ENCODE data around the gene ERGIC3.

Gene ERGIC3

GRCh38 chr20:35558451-35558850 lies 16.6 kb downstream of the ERGIC3 start:
- H3K27me3 ChIP-seq (ENCODE audit: insufficient read depth, low read length): no peaks in the 10 kb centered on the region
- no peaks in the 10 kb centered on the region for H3K4me1 ChIP-seq (ENCODE audit: insufficient read depth, low read length)
- H3K4me3 ChIP-seq (ENCODE audit: low read length): no peak overlapping the region
- no peaks in the 10 kb centered on the region for H3K9me3 ChIP-seq (ENCODE audit: low read length)
- no peak overlapping the region for H2AFZ ChIP-seq (ENCODE audit: low read depth, low read length)
- H3K36me3 ChIP-seq (ENCODE audit: insufficient read depth, low read length): peaks cover 49% of the 10 kb centered on the region

GRCh38 chr20:35559042-35559693 lies 17.3 kb downstream of the ERGIC3 start:
- Histone ChIP-seq H3K36me3 (ENCODE audit: insufficient read depth, low read length) (peaks cover 45% of the 10 kb centered on the region), H2AFZ (ENCODE audit: low read depth, low read length) (no peak overlapping the region)

GRCh38 chr20:35560105-35560511 lies 18.2 kb downstream of the ERGIC3 start:
- H3K9me3 ChIP-seq (ENCODE audit: low read length): no peaks in the 10 kb centered on the region
- no peaks in the 10 kb centered on the region for H3K4me1 ChIP-seq (ENCODE audit: insufficient read depth, low read length)
- no peak overlapping the region for H3K4me3 ChIP-seq (ENCODE audit: low read length)
- no peak overlapping the region for H2AFZ ChIP-seq (ENCODE audit: low read depth, low read length)
- H3K36me3 ChIP-seq (ENCODE audit: insufficient read depth, low read length): peaks cover 36% of the 10 kb centered on the region
- no peaks in the 10 kb centered on the region for H3K27me3 ChIP-seq (ENCODE audit: insufficient read depth, low read length)

More at GRCh38 chr20:35559042-35559693, 17.3 kb downstream of the ERGIC3 start:
- no peaks in the 10 kb centered on the region for H3K9me3 ChIP-seq (ENCODE audit: low read length)
- no peaks in the 10 kb centered on the region for H3K27me3 ChIP-seq (ENCODE audit: insufficient read depth, low read length)
- H3K4me1 ChIP-seq (ENCODE audit: insufficient read depth, low read length): no peaks in the 10 kb centered on the region
- no peak overlapping the region for H3K4me3 ChIP-seq (ENCODE audit: low read length)

- Histone ChIP-seq H3K9me3 (ENCODE audit: low read length) (no peaks in the 10 kb centered on the region), H3K36me3 (ENCODE audit: insufficient read depth, low read length) (peaks cover 32% of the 10 kb centered on the region), H3K27me3 (ENCODE audit: insufficient read depth, low read length) (no peaks in the 10 kb centered on the region)
Measured at GRCh38 chr20:35560541-35560940, 18.7 kb downstream of the ERGIC3 start.

GRCh38 chr20:35561268-35561667 lies 19.4 kb downstream of the ERGIC3 start:
- Histone ChIP-seq H3K4me1 (ENCODE audit: insufficient read depth, low read length) (no peaks in the 10 kb centered on the region), H2AFZ (ENCODE audit: low read depth, low read length) (no peak overlapping the region), H3K4me3 (ENCODE audit: low read length) (no peak overlapping the region), H3K27me3 (ENCODE audit: insufficient read depth, low read length) (no peaks in the 10 kb centered on the region), H3K36me3 (ENCODE audit: insufficient read depth, low read length) (peaks cover 24% of the 10 kb centered on the region), H3K9me3 (ENCODE audit: low read length) (no peaks in the 10 kb centered on the region)

More at GRCh38 chr20:35560541-35560940, 18.7 kb downstream of the ERGIC3 start:
- H2AFZ ChIP-seq (ENCODE audit: low read depth, low read length): no peak overlapping the region
- no peak overlapping the region for H3K4me3 ChIP-seq (ENCODE audit: low read length)
- no peaks in the 10 kb centered on the region for H3K4me1 ChIP-seq (ENCODE audit: insufficient read depth, low read length)

- H3K9me3 ChIP-seq (ENCODE audit: low read length): no peaks in the 10 kb centered on the region
- H2AFZ ChIP-seq (ENCODE audit: low read depth, low read length): no peak overlapping the region
- H3K4me3 ChIP-seq (ENCODE audit: low read length): no peak overlapping the region
- peaks cover 20% of the 10 kb centered on the region for H3K36me3 ChIP-seq (ENCODE audit: insufficient read depth, low read length)
- H3K27me3 ChIP-seq (ENCODE audit: insufficient read depth, low read length): no peaks in the 10 kb centered on the region
- no peaks in the 10 kb centered on the region for H3K4me1 ChIP-seq (ENCODE audit: insufficient read depth, low read length)
Measured at GRCh38 chr20:35561671-35562070, 19.8 kb downstream of the ERGIC3 start.

- H3K9me3 ChIP-seq (ENCODE audit: low read length): no peaks in the 10 kb centered on the region
- no peaks in the 10 kb centered on the region for H3K27me3 ChIP-seq (ENCODE audit: insufficient read depth, low read length)
- peaks cover 11% of the 10 kb centered on the region for H3K36me3 ChIP-seq (ENCODE audit: insufficient read depth, low read length)
- no peak overlapping the region for H3K4me3 ChIP-seq (ENCODE audit: low read length)
- H2AFZ ChIP-seq (ENCODE audit: low read depth, low read length): no peak overlapping the region
- H3K4me1 ChIP-seq (ENCODE audit: insufficient read depth, low read length): no peaks in the 10 kb centered on the region
Measured at GRCh38 chr20:35562541-35563110, 20.7 kb downstream of the ERGIC3 start.

GRCh38 chr20:35563834-35564233 lies 22.0 kb downstream of the ERGIC3 start:
- Histone ChIP-seq H3K4me1 (ENCODE audit: insufficient read depth, low read length) (no peaks in the 10 kb centered on the region), H3K9me3 (ENCODE audit: low read length) (no peaks in the 10 kb centered on the region), H3K4me3 (ENCODE audit: low read length) (no peak overlapping the region), H2AFZ (ENCODE audit: low read depth, low read length) (no peak overlapping the region), H3K36me3 (ENCODE audit: insufficient read depth, low read length) (no peaks in the 10 kb centered on the region), H3K27me3 (ENCODE audit: insufficient read depth, low read length) (no peaks in the 10 kb centered on the region)

- Histone ChIP-seq H3K9me3 (ENCODE audit: low read length) (no peaks in the 10 kb centered on the region), H3K27me3 (ENCODE audit: insufficient read depth, low read length) (no peaks in the 10 kb centered on the region), H2AFZ (ENCODE audit: low read depth, low read length) (no peak overlapping the region)
Measured at GRCh38 chr20:35564905-35565304, 23.0 kb downstream of the ERGIC3 start.

GRCh38 chr20:35568645-35569044 lies 26.8 kb downstream of the ERGIC3 start:
- Histone ChIP-seq H3K4me1 (ENCODE audit: insufficient read depth, low read length) (no peaks in the 10 kb centered on the region), H3K9me3 (ENCODE audit: low read length) (no peaks in the 10 kb centered on the region), H3K36me3 (ENCODE audit: insufficient read depth, low read length) (no peaks in the 10 kb centered on the region), H3K27me3 (ENCODE audit: insufficient read depth, low read length) (no peaks in the 10 kb centered on the region), H2AFZ (ENCODE audit: low read depth, low read length) (no peak overlapping the region), H3K4me3 (ENCODE audit: low read length) (no peak overlapping the region)

More at GRCh38 chr20:35564905-35565304, 23.0 kb downstream of the ERGIC3 start:
- no peak overlapping the region for H3K4me3 ChIP-seq (ENCODE audit: low read length)
- H3K4me1 ChIP-seq (ENCODE audit: insufficient read depth, low read length): no peaks in the 10 kb centered on the region
- no peaks in the 10 kb centered on the region for H3K36me3 ChIP-seq (ENCODE audit: insufficient read depth, low read length)

GRCh38 chr20:35571555-35571954 lies 29.7 kb downstream of the ERGIC3 start:
- no peaks in the 10 kb centered on the region for H3K27me3 ChIP-seq (ENCODE audit: insufficient read depth, low read length)
- no peaks in the 10 kb centered on the region for H3K4me1 ChIP-seq (ENCODE audit: insufficient read depth, low read length)
- no peaks in the 10 kb centered on the region for H3K9me3 ChIP-seq (ENCODE audit: low read length)
- no peak overlapping the region for H2AFZ ChIP-seq (ENCODE audit: low read depth, low read length)
- no peaks in the 10 kb centered on the region for H3K36me3 ChIP-seq (ENCODE audit: insufficient read depth, low read length)
- H3K4me3 ChIP-seq (ENCODE audit: low read length): no peak overlapping the region

GRCh38 chr20:35572838-35573237 lies 31.0 kb downstream of the ERGIC3 start:
- Histone ChIP-seq H3K36me3 (ENCODE audit: insufficient read depth, low read length) (no peaks in the 10 kb centered on the region), H3K27me3 (ENCODE audit: insufficient read depth, low read length) (no peaks in the 10 kb centered on the region), H3K9me3 (ENCODE audit: low read length) (no peaks in the 10 kb centered on the region), H2AFZ (ENCODE audit: low read depth, low read length) (no peak overlapping the region), H3K4me1 (ENCODE audit: insufficient read depth, low read length) (no peaks in the 10 kb centered on the region), H3K4me3 (ENCODE audit: low read length) (no peak overlapping the region)

- Histone ChIP-seq H2AFZ (ENCODE audit: low read depth, low read length) (no peak overlapping the region), H3K4me1 (ENCODE audit: insufficient read depth, low read length) (no peaks in the 10 kb centered on the region), H3K4me3 (ENCODE audit: low read length) (no peak overlapping the region), H3K9me3 (ENCODE audit: low read length) (no peaks in the 10 kb centered on the region), H3K27me3 (ENCODE audit: insufficient read depth, low read length) (no peaks in the 10 kb centered on the region), H3K36me3 (ENCODE audit: insufficient read depth, low read length) (no peaks in the 10 kb centered on the region)
Measured at GRCh38 chr20:35575958-35576357, 34.1 kb downstream of the ERGIC3 start.

GRCh38 chr20:35576816-35577215 lies 34.9 kb downstream of the ERGIC3 start:
- no peaks in the 10 kb centered on the region for H3K27me3 ChIP-seq (ENCODE audit: insufficient read depth, low read length)
- no peaks in the 10 kb centered on the region for H3K36me3 ChIP-seq (ENCODE audit: insufficient read depth, low read length)
- H2AFZ ChIP-seq (ENCODE audit: low read depth, low read length): no peak overlapping the region
- H3K4me1 ChIP-seq (ENCODE audit: insufficient read depth, low read length): no peaks in the 10 kb centered on the region
- H3K4me3 ChIP-seq (ENCODE audit: low read length): no peak overlapping the region
- no peaks in the 10 kb centered on the region for H3K9me3 ChIP-seq (ENCODE audit: low read length)
